ENCODE data around the gene GLCCI1.

DNA sequence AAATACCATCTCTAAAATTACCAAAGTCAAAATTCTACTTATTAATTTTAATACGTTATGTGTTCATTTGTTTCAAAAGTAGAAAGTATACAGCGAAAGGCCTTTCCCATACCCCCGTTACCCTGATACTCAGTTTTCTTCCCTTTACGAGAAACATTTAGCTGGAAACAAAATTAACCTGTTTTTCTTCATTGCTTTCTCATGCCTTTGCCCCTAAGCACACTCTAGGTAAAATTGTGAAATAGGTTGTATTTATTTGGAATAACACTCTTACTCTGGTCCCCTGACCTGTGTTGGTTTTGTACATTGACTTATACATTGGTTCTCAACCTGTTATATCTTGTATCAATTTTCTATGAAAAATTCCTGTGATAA is 47.1 kb downstream of the GLCCI1 start:
- TF ChIP-seq, protein P1, sequence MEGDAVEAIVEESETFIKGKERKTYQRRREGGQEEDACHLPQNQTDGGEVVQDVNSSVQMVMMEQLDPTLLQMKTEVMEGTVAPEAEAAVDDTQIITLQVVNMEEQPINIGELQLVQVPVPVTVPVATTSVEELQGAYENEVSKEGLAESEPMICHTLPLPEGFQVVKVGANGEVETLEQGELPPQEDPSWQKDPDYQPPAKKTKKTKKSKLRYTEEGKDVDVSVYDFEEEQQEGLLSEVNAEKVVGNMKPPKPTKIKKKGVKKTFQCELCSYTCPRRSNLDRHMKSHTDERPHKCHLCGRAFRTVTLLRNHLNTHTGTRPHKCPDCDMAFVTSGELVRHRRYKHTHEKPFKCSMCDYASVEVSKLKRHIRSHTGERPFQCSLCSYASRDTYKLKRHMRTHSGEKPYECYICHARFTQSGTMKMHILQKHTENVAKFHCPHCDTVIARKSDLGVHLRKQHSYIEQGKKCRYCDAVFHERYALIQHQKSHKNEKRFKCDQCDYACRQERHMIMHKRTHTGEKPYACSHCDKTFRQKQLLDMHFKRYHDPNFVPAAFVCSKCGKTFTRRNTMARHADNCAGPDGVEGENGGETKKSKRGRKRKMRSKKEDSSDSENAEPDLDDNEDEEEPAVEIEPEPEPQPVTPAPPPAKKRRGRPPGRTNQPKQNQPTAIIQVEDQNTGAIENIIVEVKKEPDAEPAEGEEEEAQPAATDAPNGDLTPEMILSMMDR (conservative IDR thresholded peaks at IDR 0.05; ENCODE audit: low read length): no peak
- no peak for TF ChIP-seq EZH2phosphoT487 (IDR thresholded peaks at IDR 0.05; ENCODE audit: borderline replicate concordance)
